Mucosa of stomach (tissue), 1 donor: Measurements from ENCODE around the gene PODXL.
"Not testable (repeated sequence)": the region's sequence is repeated elsewhere in the genome, so short reads cannot be mapped to it uniquely, and the experiment has no call there.

ENCODE experiments used
- H3K27me3 ChIP-seq: one replicate; pipeline ENCODE4 v1.7.0; 2013; ENCODE audit warnings: mild to moderate bottlenecking, low read length; ENCODE audit not compliant: control insufficient read depth, insufficient read depth
- H3K36me3 ChIP-seq: one replicate; pipeline ENCODE4 v1.7.0; 2013; ENCODE audit warnings: low read length; ENCODE audit not compliant: control insufficient read depth, insufficient read depth
- H3K4me1 ChIP-seq: one replicate; pipeline ENCODE4 v1.7.0; 2013; ENCODE audit warnings: mild to moderate bottlenecking, low read length; ENCODE audit not compliant: control insufficient read depth, insufficient read depth
- H3K4me3 ChIP-seq: one replicate; pipeline ENCODE4 v1.7.0; 2013; ENCODE audit warnings: low read length
- H3K9ac ChIP-seq: one replicate; pipeline ENCODE4 v1.7.0; 2013; ENCODE audit warnings: mild to moderate bottlenecking, low read length, moderate library complexity
- H3K9me3 ChIP-seq: one replicate; pipeline ENCODE4 v1.7.0; 2013; ENCODE audit warnings: mild to moderate bottlenecking, low read length, moderate library complexity; ENCODE audit not compliant: control insufficient read depth
- donor health status: Pancreatic carcinoma.

The PODXL gene

GRCh38 chr7:131466735-131467365 lies 89.6 kb downstream of the PODXL start:
- no peaks in the 10 kb centered on the region for H3K27me3 ChIP-seq
- no peaks in the 10 kb centered on the region for H3K36me3 ChIP-seq
- H3K4me1 ChIP-seq = no peaks in the 10 kb centered on the region
- no peak overlapping the region for H3K9ac ChIP-seq
- H3K9me3 ChIP-seq = no peaks in the 10 kb centered on the region
- no peak overlapping the region for H3K4me3 ChIP-seq

GRCh38 chr7:131462715-131463114 lies 93.7 kb downstream of the PODXL start:
- H3K36me3 ChIP-seq, H3K9me3 ChIP-seq, H3K4me3 ChIP-seq, H3K4me1 ChIP-seq, H3K9ac ChIP-seq, H3K27me3 ChIP-seq: not testable (repeated sequence)

- Histone ChIP-seq H3K4me3 (no peak overlapping the region), H3K27me3 (no peaks in the 10 kb centered on the region), H3K9ac (no peak overlapping the region), H3K4me1 (no peaks in the 10 kb centered on the region), H3K36me3 (no peaks in the 10 kb centered on the region), H3K9me3 (no peaks in the 10 kb centered on the region)
These were observed 94.4 kb downstream of the PODXL start for GRCh38 chr7:131462059-131462458.

GRCh38 chr7:131459256-131459655 lies 97.2 kb downstream of the PODXL start:
- no peaks in the 10 kb centered on the region for H3K27me3 ChIP-seq
- H3K36me3 ChIP-seq = no peaks in the 10 kb centered on the region
- H3K9me3 ChIP-seq = no peaks in the 10 kb centered on the region

GRCh38 chr7:131456338-131456737 lies 100.1 kb downstream of the PODXL start:
- Histone ChIP-seq H3K27me3 (no peaks in the 10 kb centered on the region), H3K9ac (no peak overlapping the region), H3K4me3 (no peak overlapping the region), H3K4me1 (no peaks in the 10 kb centered on the region), H3K36me3 (no peaks in the 10 kb centered on the region), H3K9me3 (no peaks in the 10 kb centered on the region)

More at GRCh38 chr7:131459256-131459655, 97.2 kb downstream of the PODXL start:
- no peak overlapping the region for H3K4me3 ChIP-seq
- H3K4me1 ChIP-seq = no peaks in the 10 kb centered on the region
- H3K9ac ChIP-seq = no peak overlapping the region

- Histone ChIP-seq H3K9me3 (no peaks in the 10 kb centered on the region), H3K4me1 (no peaks in the 10 kb centered on the region), H3K9ac (no peak overlapping the region), H3K4me3 (no peak overlapping the region), H3K27me3 (no peaks in the 10 kb centered on the region), H3K36me3 (no peaks in the 10 kb centered on the region)
These were observed 100.9 kb downstream of the PODXL start for GRCh38 chr7:131455546-131455945.

- no peaks in the 10 kb centered on the region for H3K27me3 ChIP-seq
- H3K4me3 ChIP-seq = no peak overlapping the region
- H3K9me3 ChIP-seq = no peaks in the 10 kb centered on the region
- H3K9ac ChIP-seq = no peak overlapping the region
- no peaks in the 10 kb centered on the region for H3K36me3 ChIP-seq
- no peaks in the 10 kb centered on the region for H3K4me1 ChIP-seq
These were observed 101.4 kb downstream of the PODXL start for GRCh38 chr7:131455001-131455400.

- Histone ChIP-seq H3K9me3 (no peaks in the 10 kb centered on the region), H3K4me1 (no peaks in the 10 kb centered on the region), H3K4me3 (no peak overlapping the region), H3K9ac (no peak overlapping the region), H3K36me3 (no peaks in the 10 kb centered on the region), H3K27me3 (no peaks in the 10 kb centered on the region)
These were observed 101.9 kb downstream of the PODXL start for GRCh38 chr7:131454498-131454897.
